ENCODE results near the gene RRP1B. TPM values are rescaled to one million over a fixed set of nuclear protein-coding genes. Genes with fewer than 3 reads are reported as not detected.

RRP1B gene
- total RNA-seq, 1 donor from 2014 or later = 32.0 TPM

- Mint-ChIP-seq H3K4me1 (no peaks in the 10 kb centered on the region), H3K9me3 (no peaks in the 10 kb centered on the region), H3K27me3 (peaks cover 2% of the 10 kb centered on the region), H3K36me3 (ENCODE audit: low read depth) (no peaks in the 10 kb centered on the region), H3K4me3 (no peak overlapping the region), H3K27ac (no peak overlapping the region)
- no peak for ATAC-seq (ENCODE audit: low read depth)
- ChIA-PET CTCF (no interaction called here), POLR2A (interaction anchor here (0.5 kb wide), 1 partner anchor 764 kb away, joined by 3 read pairs; no protein-coding TSS in a partner anchor)
- no peak for TF ChIP-seq CTCF (IDR thresholded peaks at IDR 0.05)
- no peak for DNase-seq
- intact Hi-C loops (cut with micrococcal nuclease) = no loop called here
These were observed 24.7 kb upstream of the RRP1B start for GRCh38 chr21:43634618-43635017.

- Mint-ChIP-seq H3K4me3 (no peak overlapping the region), H3K27ac (no peak overlapping the region), H3K9me3 (no peaks in the 10 kb centered on the region), H3K4me1 (no peaks in the 10 kb centered on the region), H3K27me3 (peaks cover 2% of the 10 kb centered on the region), H3K36me3 (ENCODE audit: low read depth) (no peaks in the 10 kb centered on the region)
- ChIA-PET CTCF (no interaction called here), POLR2A (no interaction called here)
- DNase-seq = no peak
- no peak for ATAC-seq (ENCODE audit: low read depth)
- intact Hi-C loops (cut with micrococcal nuclease) = no loop called here
- TF ChIP-seq CTCF (IDR thresholded peaks at IDR 0.05) = no peak
These were observed 23.9 kb upstream of the RRP1B start for GRCh38 chr21:43635436-43635835.

GRCh38 chr21:43637530-43638158 is 21.7 kb upstream of the RRP1B start:
- no peak for TF ChIP-seq CTCF (IDR thresholded peaks at IDR 0.05)
- Mint-ChIP-seq H3K4me1 (no peaks in the 10 kb centered on the region), H3K27me3 (no peaks in the 10 kb centered on the region), H3K36me3 (ENCODE audit: low read depth) (no peaks in the 10 kb centered on the region), H3K9me3 (no peaks in the 10 kb centered on the region), H3K4me3 (no peak overlapping the region), H3K27ac (no peak overlapping the region)
- no peak for ATAC-seq (ENCODE audit: low read depth)
- DNase-seq = no peak
- ChIA-PET CTCF (no interaction called here), POLR2A (no interaction called here)
- intact Hi-C loops (cut with micrococcal nuclease) = no loop called here

GRCh38 chr21:43639470-43640353 is 19.6 kb upstream of the RRP1B start:
- Mint-ChIP-seq H3K4me1 (no peaks in the 10 kb centered on the region), H3K36me3 (ENCODE audit: low read depth) (no peaks in the 10 kb centered on the region), H3K4me3 (no peak overlapping the region), H3K27ac (no peak overlapping the region), H3K9me3 (no peaks in the 10 kb centered on the region), H3K27me3 (no peaks in the 10 kb centered on the region)
- ChIA-PET POLR2A (no interaction called here), CTCF (no interaction called here)
- ATAC-seq (ENCODE audit: low read depth) (no peak), DNase-seq (no peak)
- TF ChIP-seq CTCF (IDR thresholded peaks at IDR 0.05) = no peak
- intact Hi-C loops (cut with micrococcal nuclease) = no loop called here

GRCh38 chr21:43640400-43640799 is 19.0 kb upstream of the RRP1B start:
- POLR2A ChIA-PET = no interaction called here
- ATAC-seq (ENCODE audit: low read depth) (no peak), DNase-seq (no peak)
- no peaks in the 10 kb centered on the region for H3K9me3 Mint-ChIP-seq
- H3K27me3 Mint-ChIP-seq = no peaks in the 10 kb centered on the region
- TF ChIP-seq CTCF (IDR thresholded peaks at IDR 0.05) = no peak
- CTCF ChIA-PET = no interaction called here
- intact Hi-C loops (cut with micrococcal nuclease) = no loop called here
- no peak overlapping the region for H3K27ac Mint-ChIP-seq
- no peaks in the 10 kb centered on the region for H3K36me3 Mint-ChIP-seq (ENCODE audit: low read depth)
- H3K4me3 Mint-ChIP-seq = no peak overlapping the region
- peaks cover 3% of the 10 kb centered on the region for H3K4me1 Mint-ChIP-seq

All from activated B cell treated with CpG ODN at 0.5 μM for 24 hours (primary cell).